HG03025 (cell line): ENCODE measurements around the gene CEP57L1.
"Not testable (repeated sequence)": the region's sequence is repeated elsewhere in the genome, so short reads cannot be mapped to it uniquely, and the experiment has no call there.

Experiments used
- ATAC-seq: cut with Tn5 transposase; IDR thresholded peaks from one replicate; pipeline ENCODE4 v1.9.1; 2021; ENCODE audit warnings: mild to moderate bottlenecking, moderate library complexity; ENCODE audit not compliant: unreplicated experiment, low FRiP score

Gene CEP57L1

DNA sequence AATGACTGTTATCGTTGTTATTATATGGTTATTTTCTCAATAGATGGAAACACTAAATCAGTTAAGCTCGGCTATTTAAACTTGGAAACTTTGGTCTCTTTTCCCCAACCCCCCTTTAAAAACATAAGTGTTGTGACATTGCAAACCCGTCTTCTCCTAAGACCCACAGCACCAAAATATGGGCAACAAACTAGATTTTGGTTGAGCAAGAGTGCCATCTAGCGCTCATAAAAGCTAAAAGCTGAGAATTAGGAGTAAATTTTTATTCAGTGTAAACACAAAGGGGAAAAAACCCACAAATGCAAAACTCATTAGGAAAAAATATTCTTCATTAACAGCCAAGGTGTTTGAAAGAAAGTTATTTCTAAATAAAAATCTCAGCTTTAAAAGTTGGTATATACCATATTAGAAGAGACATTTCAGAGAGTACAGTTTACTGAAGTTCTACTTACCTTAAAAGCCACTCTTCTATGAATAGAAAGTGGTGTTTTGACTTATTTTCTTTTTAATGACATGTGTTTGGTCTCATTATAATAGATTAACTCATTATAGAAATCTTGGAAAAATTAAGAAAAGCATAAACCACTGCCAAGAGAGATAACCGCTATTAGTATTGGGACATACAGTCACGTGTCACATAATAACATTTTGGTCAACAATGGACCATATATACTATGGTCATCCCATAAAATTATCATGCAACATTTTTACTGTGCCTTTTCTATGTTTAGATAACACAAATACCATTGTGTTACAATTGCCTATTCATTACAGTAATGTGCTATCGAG is 21.8 kb upstream of the CEP57L1 start:
- no peak for ATAC-seq

DNA sequence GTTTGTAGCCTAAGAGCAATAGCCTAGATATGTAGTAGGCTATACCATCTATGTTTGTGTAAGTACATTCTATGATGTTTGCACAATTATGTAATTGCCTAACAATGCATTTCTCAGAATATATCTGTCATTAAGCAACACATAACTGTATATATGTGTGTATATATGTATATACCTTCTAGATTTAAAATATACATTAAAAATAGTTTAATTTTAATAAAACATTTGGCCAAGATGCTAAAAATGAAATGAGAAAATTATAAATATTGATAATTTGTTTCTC is 21.2 kb upstream of the CEP57L1 start:
- no peak for ATAC-seq

GRCh38 chr6:109075934-109076333 is 19.4 kb upstream of the CEP57L1 start:
- no peak for ATAC-seq

GRCh38 chr6:109076377-109076776 is 18.9 kb upstream of the CEP57L1 start:
- ATAC-seq = no peak

GRCh38 chr6:109079981-109080380 is 15.3 kb upstream of the CEP57L1 start:
- no peak for ATAC-seq

- no peak for ATAC-seq
Observed at GRCh38 chr6:109081026-109081425, 14.3 kb upstream of the CEP57L1 start.

- ATAC-seq = no peak
Observed at GRCh38 chr6:109081516-109082187, 13.7 kb upstream of the CEP57L1 start.

DNA sequence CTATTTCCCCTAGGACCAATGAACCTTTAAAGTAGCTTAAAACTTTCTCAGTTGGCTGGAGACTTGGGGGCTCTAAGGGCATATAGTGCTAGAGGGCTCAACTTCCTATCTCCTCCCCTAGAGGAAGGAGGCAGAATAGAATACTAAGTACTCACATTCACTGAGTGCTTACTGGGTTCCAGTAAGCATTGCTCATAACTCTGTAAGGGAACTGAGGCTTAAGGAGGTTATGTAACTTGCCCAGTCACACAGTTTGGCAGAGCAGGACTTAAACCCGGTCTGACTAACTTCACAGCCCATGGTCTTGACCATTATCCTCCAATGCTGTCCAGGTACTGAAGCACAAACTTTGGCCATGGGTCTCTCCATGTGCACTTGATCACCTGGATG is 13.1 kb upstream of the CEP57L1 start:
- ATAC-seq = no peak

DNA sequence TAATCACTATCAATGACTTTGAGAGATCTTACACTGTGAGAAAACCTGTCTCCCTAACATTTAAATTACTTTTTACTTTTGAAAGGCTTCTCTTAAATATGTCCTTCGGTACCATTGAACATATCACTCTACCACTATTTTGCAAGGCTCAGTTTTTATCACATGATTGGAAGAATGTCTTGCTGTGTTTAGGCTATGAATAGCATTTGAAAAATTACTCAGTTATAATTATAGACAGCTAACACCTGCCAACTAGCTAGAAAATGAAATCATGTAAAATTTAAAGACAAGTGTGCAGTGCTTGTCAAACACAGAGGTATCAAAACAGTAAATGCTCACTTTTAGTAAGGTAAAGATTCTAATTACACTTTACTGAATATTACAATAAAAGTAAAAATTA is 11.7 kb upstream of the CEP57L1 start:
- ATAC-seq = no peak

GRCh38 chr6:109084146-109084545 is 11.2 kb upstream of the CEP57L1 start:
- ATAC-seq = not testable (repeated sequence)

DNA sequence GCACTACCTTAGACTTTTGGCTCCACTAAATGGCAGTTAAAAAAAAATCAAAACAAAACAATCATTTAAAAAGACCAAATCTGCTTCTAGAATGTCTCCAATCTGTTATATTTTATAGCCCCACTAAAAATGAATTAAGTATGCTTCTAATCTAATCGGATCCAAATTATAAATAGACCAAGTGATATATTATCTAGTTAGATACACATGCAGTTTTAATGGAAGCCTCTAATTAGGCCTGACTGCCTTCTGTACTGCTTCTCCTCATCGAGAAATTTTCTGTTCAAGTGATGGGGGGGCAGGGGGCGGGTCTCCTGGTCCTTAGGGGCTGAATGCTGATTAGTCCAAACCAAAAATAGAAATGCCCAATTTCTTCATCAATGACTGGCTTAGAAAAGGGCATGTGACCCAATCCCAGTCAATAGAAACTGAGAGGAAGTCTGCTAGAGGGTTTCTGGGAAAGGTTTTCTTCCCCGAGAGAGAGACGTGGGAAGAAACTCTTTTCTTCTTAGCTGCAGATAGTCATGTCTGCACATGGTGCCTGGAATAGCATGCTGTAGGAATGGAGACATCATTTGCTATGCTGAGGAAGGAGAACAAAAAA is 7.5 kb upstream of the CEP57L1 start:
- no peak for ATAC-seq

DNA sequence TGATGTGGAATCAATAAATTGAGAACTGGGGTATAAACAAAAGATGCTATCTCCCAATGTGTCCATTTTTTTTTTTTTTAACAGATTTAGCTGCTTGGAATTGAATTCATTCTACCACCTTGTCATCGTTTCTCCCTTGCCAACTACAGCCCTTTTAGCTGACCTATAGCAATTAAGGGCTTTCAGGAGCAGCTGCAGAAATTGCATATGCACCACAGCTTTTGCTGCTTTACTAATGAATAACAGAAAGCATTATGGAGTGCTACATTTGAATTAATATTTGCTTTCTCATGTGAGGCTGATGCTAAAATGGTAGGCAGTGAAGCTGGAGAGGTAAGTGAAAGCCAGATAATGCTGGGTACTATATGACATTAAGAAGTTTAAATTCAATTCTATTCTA is 6.3 kb upstream of the CEP57L1 start:
- ATAC-seq = no peak

- no peak for ATAC-seq
Observed at GRCh38 chr6:109091314-109092024, 3.8 kb upstream of the CEP57L1 start.

- ATAC-seq = no peak
Observed at GRCh38 chr6:109092074-109092473, 3.2 kb upstream of the CEP57L1 start.

- ATAC-seq = no peak
Observed at GRCh38 chr6:109093732-109094415, 1.4 kb upstream of the CEP57L1 start.

GRCh38 chr6:109094416-109095035 is 781 bp upstream of the CEP57L1 start, which contains the start of gene SESN1:
SESN1 (minus strand) TSS chr6:109094846; CDS start chr6:109094073, 773 bp downstream.
- peak; percentile 68 for ATAC-seq

GRCh38 chr6:109095835-109096084 is 453 bp downstream of the CEP57L1 start:
- no peak for ATAC-seq

DNA sequence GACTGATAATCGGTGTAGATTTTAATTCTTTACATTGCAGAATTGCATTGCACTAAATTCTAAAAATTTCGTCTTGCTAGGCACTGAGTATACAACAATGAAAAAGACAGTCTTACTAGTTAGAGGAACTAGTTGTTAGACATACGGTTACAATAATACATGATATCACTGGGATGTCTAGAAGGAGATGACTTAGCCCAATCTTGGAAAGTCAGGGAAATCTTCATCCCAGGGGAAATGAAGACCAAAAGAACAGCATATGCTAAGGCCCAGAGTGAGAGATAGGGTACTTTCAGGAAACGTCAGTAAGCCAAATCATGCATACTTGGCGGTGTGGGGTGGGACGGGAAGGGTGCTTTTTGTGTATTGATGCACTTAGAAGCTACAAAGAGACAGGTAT is 901 bp downstream of the CEP57L1 start:
- ATAC-seq = no peak

- ATAC-seq = no peak
Observed at GRCh38 chr6:109097661-109098060, 2.4 kb downstream of the CEP57L1 start.

GRCh38 chr6:109102762-109103161 is 7.5 kb downstream of the CEP57L1 start:
- ATAC-seq = no peak
